HG03354 (cell line): ENCODE measurements around the gene GGA3.
"Not testable (repeated sequence)": the region's sequence is repeated elsewhere in the genome, so short reads cannot be mapped to it uniquely, and the experiment has no call there.

ENCODE experiments used
- ATAC-seq: cut with Tn5 transposase; IDR thresholded peaks from one replicate; pipeline ENCODE4 v1.9.1; 2021; ENCODE audit warnings: mild to moderate bottlenecking; ENCODE audit not compliant: unreplicated experiment, poor library complexity, severe bottlenecking

GGA3 gene

DNA sequence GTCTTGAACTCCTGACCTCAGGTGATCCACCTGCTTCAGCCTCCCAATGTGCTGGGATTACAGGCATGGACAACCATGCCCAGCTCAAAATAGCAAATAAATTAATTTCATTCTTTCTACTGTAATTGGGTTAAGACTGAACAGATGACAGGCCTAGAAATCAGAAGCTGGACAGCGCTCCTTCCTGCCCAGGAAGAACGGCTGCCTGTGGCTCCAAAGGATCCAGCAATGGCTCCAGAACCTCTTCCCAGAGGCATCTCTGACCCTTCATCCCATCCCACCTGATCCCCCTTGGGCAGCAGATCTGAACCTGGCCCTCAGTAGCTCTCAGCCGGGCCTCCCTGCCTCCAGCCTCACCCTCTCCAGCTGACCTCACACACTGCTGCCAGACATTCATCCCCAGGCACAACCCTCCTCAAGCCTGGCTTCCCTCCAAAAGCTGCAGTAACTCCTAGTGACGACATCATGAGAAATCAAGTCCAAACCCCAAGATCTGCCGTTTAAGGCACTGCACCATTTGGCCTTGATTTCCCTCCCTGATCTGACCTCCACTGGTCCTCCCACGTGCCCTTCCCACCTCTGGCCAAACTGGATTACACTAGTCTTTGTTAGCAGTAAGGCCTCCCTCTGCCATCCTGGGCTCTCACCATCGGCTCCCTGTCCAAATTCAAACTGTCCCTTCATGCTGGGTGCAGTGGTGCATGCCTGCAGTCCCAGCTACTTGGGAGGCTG is 12.7 kb upstream of the GGA3 start:
- ATAC-seq: no peak

DNA sequence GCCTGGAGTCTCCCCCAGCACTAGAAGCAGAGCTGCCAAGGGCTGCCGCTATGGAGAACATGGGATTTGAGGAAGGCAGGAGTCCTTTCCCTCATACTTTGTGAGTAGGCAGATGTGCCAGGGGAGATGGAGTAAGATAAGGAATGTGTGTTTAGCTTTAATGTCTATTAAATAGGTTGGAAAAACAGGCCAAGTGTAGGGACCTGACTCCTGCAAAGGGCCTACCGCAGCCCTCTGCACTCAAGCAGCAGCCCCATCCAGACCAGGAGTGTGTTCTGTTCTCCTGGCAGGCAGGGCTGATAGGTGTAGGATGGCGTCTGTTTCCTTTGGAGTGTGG is 11.4 kb upstream of the GGA3 start:
- no peak for ATAC-seq

DNA sequence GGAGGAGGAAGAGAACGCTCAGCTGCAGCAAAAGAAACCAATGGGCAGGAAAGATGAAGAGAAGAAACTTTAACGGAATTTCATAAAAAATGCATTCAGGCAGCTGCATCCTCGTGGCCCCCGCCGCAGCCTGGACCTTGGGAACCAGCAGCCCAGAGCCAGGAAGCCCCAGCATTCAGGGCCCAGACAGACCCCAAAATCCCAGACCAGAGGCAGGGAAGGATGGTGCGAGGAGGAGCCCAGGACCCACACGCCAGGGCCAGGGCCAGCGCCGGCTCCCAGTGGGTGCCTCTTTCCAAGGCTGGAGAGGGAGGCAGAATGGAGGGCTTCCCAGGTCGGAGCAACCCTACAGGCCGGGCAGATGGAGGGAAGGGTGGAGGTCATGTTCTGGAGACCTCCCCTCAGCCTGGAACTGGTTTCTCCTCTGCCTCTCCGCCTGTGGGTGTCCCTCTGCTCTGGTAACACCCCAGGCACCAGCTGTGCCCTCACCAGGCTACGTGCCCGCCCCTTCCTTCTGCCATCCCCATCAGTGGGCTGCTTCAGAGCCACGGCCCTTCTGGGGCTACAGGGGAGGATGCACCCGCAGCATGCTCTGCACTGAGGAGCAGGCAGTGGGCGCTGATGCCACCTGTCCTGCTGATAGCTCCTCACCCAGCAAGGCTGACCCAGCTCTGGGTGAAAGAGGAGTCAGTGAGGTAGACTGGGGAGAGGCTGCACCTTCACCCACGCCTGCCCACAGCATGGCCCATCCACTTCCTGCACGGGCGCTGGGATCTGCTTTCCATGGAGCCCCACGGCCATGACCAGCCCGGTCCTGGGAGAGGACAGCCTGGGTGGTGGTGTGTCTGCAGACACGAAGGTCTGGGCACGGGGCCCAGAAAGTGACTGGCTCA is 10.8 kb upstream of the GGA3 start:
- no peak for ATAC-seq

DNA sequence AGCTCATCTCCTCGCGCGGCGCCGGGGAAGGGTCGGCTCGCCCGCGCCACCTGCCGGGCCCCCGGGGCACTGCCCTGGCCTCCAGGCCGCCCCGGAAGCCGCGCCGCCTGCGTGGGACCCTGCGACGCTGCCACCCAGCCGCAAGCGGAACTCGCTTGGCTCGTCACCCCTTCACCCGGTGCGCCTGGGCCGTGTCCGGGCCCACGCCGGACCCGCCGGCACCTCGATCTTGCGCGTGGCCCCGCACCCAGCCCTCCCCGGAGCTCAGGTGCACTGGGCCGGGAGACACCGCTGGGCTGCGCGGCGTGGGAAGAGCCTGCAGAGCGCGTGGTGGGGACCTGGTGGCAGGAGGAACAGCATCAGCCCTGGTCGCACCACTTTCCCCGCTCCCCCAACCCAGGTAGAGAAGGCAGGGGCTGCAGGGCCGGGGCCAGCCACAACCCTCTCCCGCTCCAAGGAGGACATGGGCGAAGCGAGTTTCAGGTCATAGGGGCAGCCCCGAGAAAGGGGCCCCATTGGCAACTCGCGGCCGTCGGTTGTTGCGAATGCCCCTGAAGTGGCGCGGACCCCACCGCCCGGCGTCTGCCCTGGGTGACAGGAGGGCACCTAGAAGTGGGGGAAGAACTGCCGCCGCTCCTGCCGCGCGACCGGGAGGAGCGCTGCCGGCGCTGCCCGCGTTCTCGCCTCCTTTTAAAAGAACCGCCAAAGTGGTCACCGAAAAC is 10.0 kb upstream of the GGA3 start:
- ATAC-seq: peak; percentile 68

DNA sequence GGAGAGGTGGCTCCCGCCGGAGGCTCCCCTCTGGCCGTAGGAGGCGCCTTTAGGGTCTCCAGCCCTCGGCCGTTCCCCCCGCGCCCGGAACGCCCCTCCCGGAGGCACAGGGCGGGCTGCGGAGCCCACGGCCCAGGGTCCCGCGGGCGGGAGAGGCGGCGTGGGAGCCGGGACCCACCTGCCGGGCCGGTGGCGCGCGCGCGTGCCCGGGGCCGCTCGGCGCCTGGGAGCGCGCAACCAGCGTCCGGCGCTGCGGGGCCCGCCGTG is 9.5 kb upstream of the GGA3 start, which contains the start of gene MIF4GD:
Gene MIF4GD, minus strand, starts transcription at position 266 of the 267 bp plus-strand sequence. CDS start 1,036 bp downstream, outside the sequence.
- no peak for ATAC-seq

DNA sequence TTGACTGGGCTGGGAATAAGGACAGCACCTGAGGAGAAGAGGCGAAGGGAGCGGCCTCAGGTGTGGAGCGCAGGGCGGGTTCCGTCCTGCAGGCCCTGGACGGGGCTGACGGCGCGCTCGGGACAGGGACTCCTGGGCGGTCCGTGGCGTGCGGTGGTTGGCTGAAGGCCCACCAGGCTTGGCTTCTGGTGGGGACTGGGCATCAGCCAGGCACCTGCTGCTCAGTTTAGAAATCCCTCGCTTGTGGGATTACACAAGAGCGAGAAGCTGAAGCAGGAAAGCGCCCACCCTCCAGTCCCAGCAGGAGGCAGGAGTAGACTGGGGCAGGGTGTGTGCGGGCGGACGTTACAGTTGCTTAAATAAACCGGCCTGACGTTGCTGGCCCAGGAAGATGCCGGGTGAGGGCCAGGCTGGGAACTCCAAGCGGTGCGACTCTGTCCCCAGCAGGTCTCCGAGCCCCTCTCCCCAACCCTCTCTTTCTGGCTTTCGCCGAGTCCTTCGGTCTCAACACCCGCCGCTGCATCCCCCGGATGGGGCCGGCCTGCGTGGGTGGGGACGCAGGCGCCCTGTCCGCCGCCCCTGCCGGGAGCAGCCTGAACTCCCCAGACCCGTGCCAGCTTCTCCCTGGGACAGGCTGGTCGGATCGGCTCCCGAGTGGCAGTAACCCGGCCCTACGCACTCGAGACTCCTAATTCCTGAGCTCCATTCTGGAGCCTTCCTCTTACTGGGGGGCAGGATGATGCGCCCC is 9.0 kb upstream of the GGA3 start:
- ATAC-seq: peak; percentile 43

DNA sequence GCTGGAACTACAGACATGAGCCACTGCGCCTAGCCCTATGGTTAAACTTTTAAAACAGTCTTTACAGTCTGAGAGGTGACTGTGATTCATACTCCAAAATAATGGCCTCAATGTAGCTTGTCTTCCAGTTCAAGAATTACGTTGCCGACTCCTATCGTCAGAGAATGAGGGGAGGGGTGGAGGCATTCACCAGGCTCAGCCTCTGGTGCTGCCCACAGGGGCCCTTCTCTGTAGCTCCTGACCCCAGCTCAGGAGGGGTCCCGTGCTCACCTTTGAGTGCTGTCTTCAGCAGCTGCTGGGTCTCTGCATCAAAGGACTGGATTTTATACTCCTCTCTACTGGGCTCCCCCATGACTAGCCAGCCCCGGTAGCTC is 8.4 kb upstream of the GGA3 start:
- peak; percentile 6 for ATAC-seq

DNA sequence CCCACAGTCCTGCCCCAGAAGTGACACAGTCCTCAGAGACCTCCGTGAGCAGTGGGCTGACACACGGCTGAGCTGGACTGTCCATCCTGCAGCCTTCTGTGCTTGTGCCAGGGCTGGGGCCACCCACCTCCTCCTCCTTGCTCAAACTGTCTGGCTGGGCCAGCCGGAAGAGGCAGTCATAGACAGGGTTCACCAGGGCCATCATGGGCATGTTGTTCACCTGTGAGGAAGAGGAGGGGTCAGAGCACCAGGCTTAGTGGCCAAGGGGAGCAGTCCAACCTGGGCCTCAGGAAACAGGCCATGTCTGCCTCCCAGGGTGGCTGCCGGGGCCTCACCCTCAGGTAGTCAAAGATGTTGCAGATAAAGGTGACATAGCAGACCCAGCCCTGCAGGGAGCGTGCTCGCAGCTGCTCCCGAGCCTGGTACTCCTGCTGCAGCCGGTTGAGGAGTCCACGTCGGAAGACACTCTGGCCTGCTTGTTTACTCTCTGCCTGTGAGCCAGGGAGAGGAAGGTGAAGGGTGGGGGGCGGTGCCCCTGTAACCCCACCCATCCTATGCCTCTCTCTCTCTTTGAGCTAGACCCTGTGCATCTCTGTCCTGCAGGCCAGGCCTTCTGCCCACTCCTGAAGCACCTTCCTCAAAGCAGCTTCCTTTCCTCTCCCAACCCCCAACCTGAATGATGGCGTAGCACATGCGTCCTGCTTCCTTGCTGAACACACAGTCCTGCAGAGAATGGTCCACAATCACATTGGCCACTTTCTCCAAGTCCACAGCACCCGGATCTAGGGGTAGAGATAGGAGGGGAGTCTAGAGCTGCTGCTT is 6.2 kb upstream of the GGA3 start:
- no peak for ATAC-seq

DNA sequence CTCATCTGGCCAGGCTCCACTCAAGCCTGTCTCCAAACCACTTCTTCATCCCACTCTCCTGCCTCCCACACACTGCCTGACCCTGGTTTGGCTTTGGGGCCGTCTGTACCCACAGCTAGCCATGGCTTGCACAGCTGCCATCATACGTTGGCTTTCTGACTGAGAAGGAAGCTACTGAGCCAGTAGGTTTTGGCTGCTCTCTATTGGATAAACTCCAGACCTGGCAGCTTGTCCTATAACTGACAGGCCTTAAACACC is 5.7 kb upstream of the GGA3 start:
- ATAC-seq: no peak

DNA sequence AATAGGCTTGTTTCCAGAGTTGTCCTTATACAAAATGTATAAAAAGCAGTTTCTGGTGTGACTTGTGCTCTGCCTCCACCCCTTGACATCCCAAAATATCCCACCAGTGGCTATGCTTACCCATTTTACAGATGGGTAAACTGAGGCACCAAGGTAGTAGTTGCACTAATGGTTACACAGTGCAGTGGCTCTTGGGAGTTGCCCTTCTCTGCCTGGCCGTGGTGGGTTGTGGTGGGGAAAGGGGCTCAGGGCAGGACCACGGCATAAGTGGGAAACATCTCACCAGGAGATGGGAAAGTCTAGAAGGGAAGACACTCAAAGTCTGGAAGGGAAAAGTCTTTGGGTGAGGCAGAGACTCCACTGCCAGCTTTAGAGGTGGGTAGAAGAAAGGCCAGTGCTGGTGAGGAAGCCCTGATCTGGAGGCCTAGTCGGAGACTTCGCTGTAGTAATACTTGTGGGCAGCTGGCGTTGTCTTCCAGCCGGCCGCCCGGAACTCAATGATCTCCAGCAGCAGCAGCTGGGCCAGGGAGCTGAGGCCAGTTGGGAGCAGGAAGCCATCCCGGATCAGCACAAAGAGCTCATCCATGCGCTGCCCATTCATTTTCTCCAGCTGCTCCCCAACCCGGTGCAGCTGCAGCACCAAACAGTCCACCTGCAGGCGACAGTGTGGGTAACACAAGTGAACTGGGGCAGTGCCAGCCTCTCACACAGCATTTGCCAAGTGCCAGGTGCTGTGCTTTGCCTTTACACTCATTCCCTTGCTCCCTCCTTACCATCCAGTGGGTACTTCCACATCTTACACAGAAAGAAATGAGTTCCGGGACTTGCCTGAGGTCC is 5.1 kb upstream of the GGA3 start:
- ATAC-seq: no peak

DNA sequence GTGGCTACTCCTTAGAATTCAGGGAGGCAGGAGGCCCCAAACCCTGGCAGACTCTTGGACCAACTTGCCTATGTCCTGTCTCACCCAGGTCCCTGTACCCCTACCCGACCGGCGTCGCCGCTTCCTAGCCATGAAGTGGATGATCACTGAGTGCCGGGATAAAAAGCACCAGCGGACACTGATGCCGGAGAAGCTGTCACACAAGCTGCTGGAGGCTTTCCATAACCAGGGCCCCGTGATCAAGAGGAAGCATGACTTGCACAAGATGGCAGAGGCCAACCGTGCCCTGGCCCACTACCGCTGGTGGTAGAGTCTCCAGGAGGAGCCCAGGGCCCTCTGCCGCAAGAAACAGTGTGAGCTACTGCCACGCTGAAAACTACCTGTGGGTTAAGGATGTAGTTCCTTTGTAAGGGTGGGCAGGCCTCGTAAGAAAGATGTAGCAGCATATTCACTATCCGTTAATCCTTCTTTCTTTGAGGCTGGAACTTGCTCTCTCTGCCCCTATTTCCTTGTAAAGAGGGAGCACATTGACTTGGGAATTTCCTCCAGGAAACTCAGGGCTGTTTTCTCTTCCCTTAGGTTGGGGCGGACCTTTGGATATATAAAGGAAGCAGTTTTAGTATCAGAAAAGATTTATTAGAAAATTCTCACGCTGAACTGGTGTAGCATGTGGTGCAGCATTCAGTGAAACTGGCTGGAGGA is 4.4 kb upstream of the GGA3 start:
- ATAC-seq: no peak

DNA sequence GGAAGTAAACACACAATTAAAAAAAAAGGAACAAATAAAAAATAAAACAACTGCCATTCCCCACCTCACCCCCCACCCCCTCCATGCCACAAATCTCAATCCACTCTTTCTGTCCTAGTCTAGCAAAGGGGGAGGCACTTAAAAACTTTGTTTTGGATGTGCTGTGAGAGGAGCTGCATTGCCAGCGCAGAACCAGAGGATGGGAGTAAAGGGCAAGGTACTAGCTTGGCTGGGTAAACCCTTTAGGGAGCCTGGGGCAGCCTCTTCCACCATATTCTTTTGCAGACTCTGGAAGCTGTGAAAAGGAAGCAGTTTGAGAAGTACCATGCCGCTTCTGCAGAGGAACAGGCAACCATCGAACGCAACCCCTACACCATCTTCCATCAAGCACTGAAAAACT is 1.6 kb upstream of the GGA3 start:
- ATAC-seq: no peak

DNA sequence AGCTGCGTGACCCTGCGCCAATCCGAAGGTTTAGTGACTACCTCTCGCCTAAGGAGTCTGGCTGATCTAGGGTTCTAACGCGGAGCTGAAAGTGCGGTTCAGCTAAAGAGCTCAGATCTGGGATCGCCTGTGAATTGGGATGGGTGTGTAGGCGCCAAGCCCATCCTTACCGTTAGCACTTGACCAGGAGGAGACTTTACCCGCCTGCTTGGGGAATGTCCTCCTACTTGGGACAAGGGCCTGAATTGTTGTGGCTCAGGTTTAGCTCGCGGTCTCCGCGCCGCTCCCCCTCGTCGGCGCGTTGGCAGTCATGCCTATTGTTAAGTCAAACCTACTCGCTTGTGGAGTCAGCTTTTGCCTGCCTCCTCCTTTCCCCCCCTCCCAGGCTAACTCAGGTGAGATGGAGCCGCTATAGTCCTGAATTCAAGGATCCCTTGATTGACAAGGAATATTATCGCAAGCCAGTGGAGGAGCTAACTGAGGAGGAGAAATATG is 753 bp upstream of the GGA3 start:
- peak; percentile 11 for ATAC-seq

DNA sequence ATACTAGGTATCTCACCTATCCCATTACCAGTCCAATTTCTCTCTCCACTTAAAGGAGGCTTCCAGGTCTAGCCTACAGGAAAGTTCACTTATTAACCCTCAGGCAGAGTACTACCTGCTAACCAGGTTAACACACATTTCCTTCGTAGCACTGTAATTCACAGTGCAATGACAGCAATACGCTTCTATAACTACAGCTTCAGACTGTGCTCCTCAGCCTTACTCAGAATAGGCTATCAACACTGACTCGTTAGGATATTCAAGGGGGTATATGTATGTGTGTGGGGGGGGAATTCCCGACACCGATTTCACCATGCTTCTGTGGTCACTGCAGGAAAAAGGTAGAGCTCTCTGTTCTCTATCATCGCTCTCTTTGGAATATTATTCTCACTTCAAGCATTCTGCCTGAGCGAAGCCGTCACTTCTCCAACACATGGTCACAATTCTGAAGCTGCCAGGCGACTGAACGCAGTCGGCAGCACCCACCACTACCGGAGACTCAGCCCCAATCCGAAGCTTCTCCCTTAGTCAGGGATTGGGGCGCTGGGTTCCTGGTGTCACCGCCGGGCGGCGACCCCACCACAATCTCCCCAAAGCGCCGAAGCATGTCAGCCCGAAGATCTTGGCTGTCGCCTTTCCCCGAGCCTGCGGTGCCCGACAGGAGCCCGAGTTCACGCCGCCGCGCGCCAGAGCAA is 618 bp downstream of the GGA3 start:
- peak; percentile 32 for ATAC-seq

DNA sequence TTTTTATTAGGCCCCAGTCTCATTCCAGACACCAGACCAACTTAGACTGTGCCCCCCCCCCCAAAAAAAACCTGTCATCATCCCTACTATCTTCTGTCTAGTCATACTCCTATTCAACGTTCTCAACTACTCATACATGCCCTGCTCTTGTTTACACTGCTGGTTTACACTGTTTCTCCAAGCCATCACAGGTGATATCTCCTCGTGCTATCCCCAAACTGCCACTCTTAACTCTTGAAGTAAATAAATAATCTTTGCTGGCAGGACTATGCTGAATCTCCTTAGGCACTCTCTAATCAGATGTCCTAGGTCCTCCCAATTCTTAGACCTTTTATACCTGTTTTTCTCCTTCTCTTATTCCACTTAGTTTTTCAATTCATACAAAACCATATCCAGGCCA is 4.2 kb downstream of the GGA3 start:
- not testable (repeated sequence) for ATAC-seq

DNA sequence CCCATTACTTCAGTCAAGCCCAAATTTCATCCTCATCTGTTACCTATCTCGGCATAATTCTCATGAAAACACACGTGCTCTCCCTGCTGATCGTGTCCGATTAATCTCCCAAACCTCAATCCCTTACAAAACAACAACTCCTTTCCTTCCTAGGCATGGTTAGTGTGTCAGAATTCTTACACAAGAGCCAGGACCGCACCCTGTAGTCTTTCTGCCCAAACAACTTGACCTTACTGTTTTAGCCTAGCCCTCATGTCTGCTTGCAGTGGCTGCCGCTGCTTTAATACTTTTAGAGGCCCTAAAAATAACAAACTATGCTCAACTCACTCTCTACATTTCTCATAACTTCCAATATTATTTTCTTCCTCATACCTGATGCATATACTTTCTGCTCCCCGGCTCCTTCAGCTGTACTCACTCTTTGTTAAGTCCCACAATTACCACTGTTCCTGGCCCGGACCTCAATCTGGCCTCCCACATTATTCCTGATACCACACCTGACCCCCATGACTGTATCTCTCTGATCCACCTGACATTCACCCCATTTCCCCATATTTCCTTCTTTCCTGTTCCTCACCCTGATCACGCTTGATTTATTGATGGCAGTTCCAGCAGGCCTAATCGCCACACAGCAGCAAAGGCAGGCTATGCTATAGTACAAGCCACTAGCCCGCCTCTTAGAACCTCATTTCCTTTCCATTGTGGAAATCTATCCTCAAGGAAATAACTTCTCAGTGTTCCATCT is 5.3 kb downstream of the GGA3 start:
- ATAC-seq: not testable (repeated sequence)
